ENCODE measurements around the gene ZC3H18. TPM values are rescaled to one million over a fixed set of nuclear protein-coding genes. Genes with fewer than 3 reads are reported as not detected.

ZC3H18 gene
- total RNA-seq, 1 experiment from 2014 or later, result 57.8 TPM

- DNase-seq (ENCODE audit: low read depth, low spot score) (peak; percentile 57), ATAC-seq (peak; percentile 94)
- intact Hi-C loops (cut with micrococcal nuclease), result loop anchor here (5.0 kb wide), 1 partner anchor 199 kb away; the partner anchor contains the start of gene ZFPM1
- Histone ChIP-seq H3K9me2 (ENCODE audit: insufficient read depth) (no peaks in the 10 kb centered on the region), H3K4me3 (replicated peaks in 1 of 2; ENCODE audit: low read depth in 1 of 2, low read length in 2 of 2) (peak within 1 kb of the TSS; percentile 92 to 99), H3K9ac (ENCODE audit: low read length) (peak within 1 kb of the TSS; percentile 98), H3K79me2 (ENCODE audit: insufficient read depth, low read length) (peaks cover 36% of the 10 kb centered on the region), H3K27ac (ENCODE audit: low read depth, low read length) (peak within 1 kb of the TSS; percentile 86), H3K36me3 (ENCODE audit: control insufficient read depth in 1 of 2, insufficient read depth in 2 of 2, low read length in 2 of 2) (peaks cover 4 to 10% of the 10 kb centered on the region in 2 experiments; a peak in 1 of 4 replicates), H3K4me2 (ENCODE audit: low read length) (peak within 1 kb of the TSS; percentile 95), H3K9me3 (ENCODE audit: control insufficient read depth in 1 of 2, insufficient read depth in 1 of 2, low read depth in 1 of 2, low read length in 2 of 2) (no peaks in the 10 kb centered on the region), H3K27me3 (ENCODE audit: insufficient read depth, low read length) (no peaks in the 10 kb centered on the region), H2AFZ (ENCODE audit: low read depth, low read length, poor library complexity, severe bottlenecking) (no peak within 1 kb of the TSS), H4K20me1 (ENCODE audit: insufficient read depth) (no peaks in the 10 kb centered on the region), H3K4me1 (ENCODE audit: control insufficient read depth in 1 of 2, insufficient read depth in 2 of 2, low read length in 2 of 2) (peaks cover 16 to 26% of the 10 kb centered on the region in 2 experiments)
- CTCF ChIA-PET, result no interaction called here
- POLR2A ChIA-PET, result no interaction called here
- BruUV-seq (replicated peaks), result no TSS peak
- TF ChIP-seq TCF7L2 (IDR thresholded peaks at IDR 0.05; ENCODE audit: borderline replicate concordance, extremely low read depth, insufficient read depth, insufficient read length) (no peak), POLR2AphosphoS5 (IDR thresholded peaks at IDR 0.05; ENCODE audit: low read depth, low read length) (peak; percentile 98), POLR2A (IDR thresholded peaks at IDR 0.05; ENCODE audit: borderline replicate concordance, extremely low read depth, insufficient read depth, insufficient read length) (peak; percentile 77), SP1 (IDR thresholded peaks at IDR 0.05; ENCODE audit: low read depth) (no peak), ZFX (IDR thresholded peaks at IDR 0.05) (peak; percentile 86; the same call in 1 of the 2 replicates), CTCF (IDR thresholded peaks at IDR 0.05 in 2 of 3, conservative IDR thresholded peaks at IDR 0.05 in 1 of 3; ENCODE audit: borderline replicate concordance in 1 of 3, insufficient read depth in 1 of 3, low read depth in 2 of 3, low read length in 2 of 3) (no peak), REST (IDR thresholded peaks at IDR 0.05; ENCODE audit: low read depth) (no peak)
- RAD21 ChIA-PET (ENCODE audit: low non-redundant PET in 1 of 2, low total read pairs in 2 of 2, uncharacterized antibody in 2 of 2, unreplicated experiment in 2 of 2), result no interaction called here
These were observed 80.6 kb downstream of the ZC3H18 start, which contains the start of gene CYBA for GRCh38 chr16:88650749-88651275. Gene CYBA, minus strand, starts transcription at chr16:88651053. Its CDS starts 40 bp downstream, at chr16:88651013.
